EH (cell line): Measurements from ENCODE around the gene ROR1.
A peak's percentile ranks its signal among the peaks of the same experiment; 100 is the strongest.

Source experiments
- DNase-seq: peaks from one replicate; pipeline ENCODE4 v3.0.0-alpha.2; 2015; ENCODE audit warnings: low read depth

Gene ROR1

GRCh38 chr1:63912643-63913042 is 138.8 kb downstream of the ROR1 start:
- no peak for DNase-seq

DNA sequence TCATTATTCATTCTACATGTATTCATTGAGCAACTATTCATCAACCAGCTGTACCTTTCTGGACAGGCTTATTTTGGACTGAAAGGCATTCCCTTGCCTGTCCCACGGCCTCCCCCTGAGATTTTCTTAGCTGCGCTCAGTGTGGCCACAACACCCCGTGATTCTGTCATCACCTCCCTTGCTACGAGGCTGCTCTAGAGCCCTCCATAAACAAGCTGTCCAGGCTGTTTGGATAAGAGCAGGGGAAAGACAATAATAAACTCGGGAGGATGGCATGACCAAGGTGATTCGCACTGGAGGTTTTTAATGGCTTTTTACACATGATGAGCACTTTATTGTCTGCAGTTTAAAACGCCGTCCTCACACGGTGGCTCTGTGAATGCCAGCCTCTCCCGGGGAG is 139.7 kb downstream of the ROR1 start:
- DNase-seq: no peak

- no peak for DNase-seq
These were observed 140.4 kb downstream of the ROR1 start for GRCh38 chr1:63914241-63914640.

DNA sequence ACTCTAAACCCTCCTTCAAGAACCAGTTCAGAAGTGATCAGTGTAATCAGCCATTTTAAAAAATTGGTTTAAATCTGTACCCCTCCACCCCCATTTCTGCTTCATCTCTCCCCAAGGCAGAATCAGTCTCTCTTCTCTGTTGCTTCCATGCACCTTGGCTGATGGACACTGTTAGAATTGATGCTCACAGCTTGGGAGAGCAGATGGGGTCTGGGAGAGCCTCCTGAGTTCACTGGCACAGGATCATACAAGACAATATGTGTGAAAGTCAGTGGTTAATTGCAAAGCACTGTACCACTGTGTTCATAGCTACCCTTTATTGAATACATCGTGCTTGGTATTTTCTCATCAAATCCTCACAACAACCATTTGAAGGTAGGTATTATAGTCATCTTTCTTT is 140.9 kb downstream of the ROR1 start:
- no peak for DNase-seq

DNA sequence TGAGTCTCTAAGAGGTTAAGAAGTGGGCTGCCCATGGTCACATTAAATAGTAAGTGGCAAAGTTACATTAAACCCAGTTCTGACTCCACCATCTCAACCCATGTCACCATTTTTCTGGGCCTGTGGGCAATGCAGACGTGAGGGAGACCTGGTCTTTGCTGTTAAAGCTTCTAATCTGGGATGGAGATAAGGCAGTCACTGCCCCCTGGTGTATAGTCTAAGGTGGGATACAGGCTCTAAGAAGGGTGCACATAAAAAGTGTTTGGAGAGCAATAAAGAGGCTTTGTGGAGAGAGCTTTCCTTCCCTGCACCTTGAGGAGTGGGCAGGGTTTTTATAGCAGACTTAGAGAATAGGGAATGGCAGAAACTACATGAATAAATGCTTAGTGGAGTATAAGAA is 141.3 kb downstream of the ROR1 start:
- peak; percentile 10 for DNase-seq

DNA sequence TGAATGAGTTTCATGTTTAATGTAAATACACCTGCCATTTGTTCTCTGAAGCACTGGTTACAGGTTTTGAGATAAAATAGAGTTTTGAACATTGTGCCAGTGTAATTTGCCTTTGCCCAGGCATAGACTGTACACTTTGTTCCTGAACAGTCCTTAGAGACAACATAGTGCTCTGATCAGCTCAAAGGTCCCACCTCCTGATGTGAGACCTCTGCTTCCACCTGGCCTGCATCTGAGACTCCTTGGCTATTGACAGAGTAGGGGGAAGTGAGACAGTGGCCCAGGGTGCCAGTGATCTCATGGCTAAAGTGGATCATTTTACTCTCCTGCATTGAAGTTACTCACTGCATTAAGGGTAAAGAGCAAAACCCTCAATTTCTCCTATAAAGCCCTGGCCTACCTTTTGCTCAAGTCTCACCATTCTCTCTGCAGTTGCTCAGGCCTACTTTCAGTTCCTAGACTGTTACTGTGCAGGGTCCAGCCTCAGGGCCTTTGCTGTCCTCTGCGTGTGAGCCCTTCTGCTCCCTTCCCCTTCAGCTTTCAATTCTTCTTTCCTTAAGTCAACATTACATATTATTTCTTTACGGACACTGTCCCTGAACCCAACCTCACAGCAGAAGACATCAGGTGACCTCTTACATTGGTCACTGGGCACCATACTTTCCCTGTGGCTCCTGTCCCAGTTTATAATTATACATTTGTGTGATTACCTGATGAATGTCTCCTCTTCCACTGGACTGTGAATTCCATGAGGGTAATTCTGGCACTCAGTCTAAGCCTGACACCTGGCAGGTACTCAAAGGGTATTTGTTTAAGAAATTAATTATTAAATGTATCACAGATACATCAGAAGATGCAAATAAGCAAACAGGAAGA is 142.9 kb downstream of the ROR1 start:
- no peak for DNase-seq

DNA sequence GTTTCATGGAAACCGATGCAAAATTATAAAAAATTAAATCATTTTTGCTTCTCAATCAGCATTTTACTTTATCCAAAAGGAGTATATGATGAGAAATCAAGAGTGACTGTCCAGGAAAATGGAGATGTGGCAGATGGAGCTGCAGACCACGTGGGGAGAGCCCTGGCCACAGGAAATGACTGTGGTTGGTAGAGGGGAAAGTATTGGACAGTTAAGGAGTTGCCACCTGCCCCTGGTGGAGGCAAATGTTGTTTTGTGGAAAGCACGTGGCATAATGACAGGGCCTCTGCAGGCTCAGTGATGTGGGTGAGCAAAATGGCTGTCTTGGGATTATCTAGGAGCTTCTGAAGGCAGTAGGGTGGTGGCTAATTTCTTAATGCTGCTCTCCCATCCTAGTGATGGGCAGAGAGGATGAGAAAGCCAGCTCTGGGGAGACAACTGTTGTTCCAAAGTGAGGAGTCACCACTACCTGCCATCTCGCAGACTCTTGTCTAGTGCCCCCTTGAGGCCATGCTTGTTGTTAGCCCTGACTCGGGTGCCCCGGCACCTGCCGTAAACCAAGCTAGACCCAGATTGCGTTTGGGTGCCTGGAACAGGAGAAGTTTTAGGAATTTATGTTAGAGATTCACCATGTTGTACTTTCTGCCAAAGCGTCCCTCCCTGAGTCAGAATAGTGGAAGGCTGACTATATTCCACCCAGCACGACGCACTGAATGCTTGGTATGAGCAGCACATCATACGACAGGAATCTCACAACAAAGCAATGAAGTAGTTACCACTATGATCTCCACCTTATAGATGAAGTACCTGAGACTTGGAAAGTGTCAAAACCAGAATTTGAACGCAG is 144.0 kb downstream of the ROR1 start:
- no peak for DNase-seq

DNA sequence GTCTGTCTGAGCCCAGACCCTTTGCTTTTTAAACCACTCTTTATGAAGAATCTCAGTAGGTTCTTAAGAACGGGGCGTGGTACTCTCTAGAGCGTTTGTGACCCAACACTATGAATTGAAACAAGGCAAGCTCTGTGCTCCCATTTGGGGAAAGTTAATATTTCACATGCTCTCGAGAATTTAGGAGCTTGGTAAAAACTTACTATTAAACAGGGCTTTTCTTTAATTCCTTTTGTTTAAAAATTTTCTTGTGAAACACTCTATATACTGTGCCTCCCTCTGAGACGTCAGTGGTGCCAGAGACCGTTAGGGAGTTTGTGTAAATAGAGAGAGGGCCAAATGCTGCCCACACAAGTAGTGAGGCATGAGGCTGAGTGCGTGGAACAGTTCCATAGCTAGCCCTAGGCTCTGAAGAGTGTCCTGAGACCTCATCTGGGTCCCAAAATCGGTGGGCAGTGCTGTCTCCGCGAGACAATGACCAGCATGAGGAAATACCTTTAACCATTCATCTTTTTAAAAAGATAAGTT is 144.7 kb downstream of the ROR1 start:
- no peak for DNase-seq

GRCh38 chr1:63920154-63921117 is 146.6 kb downstream of the ROR1 start:
- DNase-seq: peak; percentile 91

DNA sequence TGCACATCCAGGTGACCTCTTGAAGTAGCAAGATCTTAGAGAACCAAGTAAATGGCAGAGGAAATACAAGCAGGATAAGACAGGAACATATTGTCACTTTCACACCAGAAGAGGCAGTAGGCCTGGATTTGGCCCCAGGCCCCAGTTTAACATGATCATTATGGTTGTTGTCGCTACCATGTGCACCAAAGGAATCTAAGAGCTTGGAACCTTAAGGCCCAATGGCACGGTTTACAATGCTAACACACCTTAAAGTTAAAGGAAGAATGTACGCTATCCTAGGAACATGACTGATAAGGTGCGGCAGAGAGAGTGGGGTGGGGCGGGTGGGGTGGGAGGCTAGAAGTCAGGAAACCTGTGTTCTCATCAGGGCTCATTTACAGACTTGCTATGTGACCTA is 147.5 kb downstream of the ROR1 start:
- DNase-seq: no peak

DNA sequence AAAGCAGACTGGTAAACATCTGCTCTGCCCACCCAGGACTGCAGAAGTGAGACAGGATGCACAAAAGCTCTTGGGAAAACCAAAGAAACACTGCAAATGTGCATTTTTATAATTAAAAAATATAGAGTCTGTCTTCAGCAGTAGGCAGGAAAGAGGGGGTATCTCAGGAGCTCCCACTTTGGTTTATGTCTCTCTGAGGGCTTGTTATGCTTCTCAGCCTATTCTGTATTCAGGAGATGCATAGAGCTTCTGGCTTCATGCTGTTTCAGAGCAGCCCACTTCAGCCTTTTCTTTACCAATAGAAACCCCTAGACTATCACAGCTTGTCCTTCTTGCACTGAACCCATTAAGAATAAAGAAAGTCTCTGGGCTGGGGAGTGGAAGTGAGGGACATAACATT is 148.0 kb downstream of the ROR1 start:
- DNase-seq: no peak

GRCh38 chr1:63922848-63923247 is 149.0 kb downstream of the ROR1 start:
- DNase-seq: no peak

- DNase-seq: no peak
These were observed 149.5 kb downstream of the ROR1 start for GRCh38 chr1:63923302-63923701.

- DNase-seq: no peak
These were observed 150.8 kb downstream of the ROR1 start for GRCh38 chr1:63924600-63924999.

- no peak for DNase-seq
These were observed 154.6 kb downstream of the ROR1 start for GRCh38 chr1:63928186-63929105.

DNA sequence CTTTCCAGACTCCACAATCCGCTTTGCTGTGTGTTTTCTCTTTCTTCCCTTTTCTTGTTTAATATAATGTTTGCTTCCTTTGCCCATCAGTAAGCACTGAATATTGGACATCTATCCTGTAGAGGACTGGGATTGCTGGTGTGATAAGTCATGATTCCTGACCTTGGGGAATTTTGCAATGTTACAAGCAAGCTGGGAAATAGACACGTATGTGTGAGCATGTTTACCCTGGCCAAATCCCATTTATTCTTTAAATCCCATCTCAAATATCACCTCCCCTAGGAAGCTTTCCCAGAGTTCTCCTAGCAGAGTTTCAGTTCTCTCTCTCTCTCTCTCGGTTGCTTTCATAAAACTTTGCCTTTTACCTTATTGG is 155.3 kb downstream of the ROR1 start:
- no peak for DNase-seq

- peak; percentile 32 for DNase-seq
These were observed 157.7 kb downstream of the ROR1 start for GRCh38 chr1:63931468-63931867.

- DNase-seq: no peak
These were observed 160.9 kb downstream of the ROR1 start for GRCh38 chr1:63934697-63935096.

GRCh38 chr1:63935143-63935542 is 161.3 kb downstream of the ROR1 start:
- peak; percentile 13 for DNase-seq

- DNase-seq: no peak
These were observed 161.7 kb downstream of the ROR1 start for GRCh38 chr1:63935553-63935952.

DNA sequence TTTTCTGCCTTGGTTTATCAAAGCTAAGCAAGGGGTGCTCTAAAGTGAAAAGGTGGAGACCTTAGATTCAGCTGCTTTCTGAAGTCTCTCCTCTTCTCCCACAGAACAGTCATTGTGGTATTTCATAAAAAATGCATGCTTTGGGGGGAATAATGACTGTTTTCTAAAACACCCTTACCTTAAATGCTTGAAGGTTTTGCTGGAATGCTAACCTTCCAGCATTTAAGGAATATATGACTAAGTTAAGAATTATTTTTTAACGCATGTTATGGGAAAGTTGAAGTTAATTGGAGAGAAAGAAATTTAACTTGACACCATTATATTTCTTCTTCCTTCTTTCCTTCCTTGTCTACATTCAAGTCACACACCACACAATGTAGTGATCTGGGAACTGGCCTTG is 162.5 kb downstream of the ROR1 start:
- no peak for DNase-seq
